HFFc6 (cell line): ENCODE measurements around the gene RNF222. TPM values are rescaled to one million over a fixed set of nuclear protein-coding genes. Genes with fewer than 3 reads are reported as not detected.

Experiments
- DNase-seq: peaks from one replicate; pipeline ENCODE4 v3.0.0-alpha.2; 2018
- H3K27ac Mint-ChIP-seq: 2 replicates; pipeline ENCODE4 v1.8.0; 2020; ENCODE audit warnings: mild to moderate bottlenecking, mixed read lengths
- H3K27me3 Mint-ChIP-seq: 2 replicates; pipeline ENCODE4 v1.8.0; 2021; ENCODE audit warnings: mild to moderate bottlenecking, moderate library complexity, mixed read lengths; ENCODE audit not compliant: insufficient read depth
- H3K36me3 Mint-ChIP-seq: 2 replicates; pipeline ENCODE4 v1.8.0; 2021; ENCODE audit warnings: low read depth, mixed read lengths
- H3K4me1 Mint-ChIP-seq: 2 replicates; pipeline ENCODE4 v1.8.0; 2020; ENCODE audit warnings: low read depth, mixed read lengths
- H3K4me3 Mint-ChIP-seq: 2 replicates; pipeline ENCODE4 v1.8.0; 2020; ENCODE audit warnings: mild to moderate bottlenecking, moderate library complexity, mixed read lengths
- H3K9me3 Mint-ChIP-seq: 2 replicates; pipeline ENCODE4 v1.8.0; 2020; ENCODE audit warnings: mild to moderate bottlenecking, mixed read lengths
- CTCF ChIP-seq: fragments of 200-600 bp; sonication (generic); IDR thresholded peaks from 2 replicates; pipeline ENCODE4 v1.5.0; 2021; ENCODE audit warnings: antibody characterized with exemption, mild to moderate bottlenecking
- total RNA-seq, 6 experiments: library from RNA; stranded (reverse); fragmentation: NEBNext Ultra II Directional; extraction: Animal tissue kit (Norgen Biotek cat#: 25700); gene quantifications; 2 replicates in 1 of 6; 3 replicates in 5 of 6; pipeline ENCODE4 v1.2.3, GENCODE V29; 2021

Gene RNF222
- total RNA-seq, 6 experiments from 2014 or later = not detected

- Mint-ChIP-seq H3K27ac (no peak overlapping the region), H3K27me3 (peaks cover 28% of the 10 kb centered on the region), H3K4me3 (no peak overlapping the region), H3K4me1 (peaks cover 7% of the 10 kb centered on the region; the same call in 1 of the 2 replicates), H3K9me3 (no peaks in the 10 kb centered on the region), H3K36me3 (no peaks in the 10 kb centered on the region)
- DNase-seq = no peak
- no peak for TF ChIP-seq CTCF
Observed at GRCh38 chr17:8420041-8420934, 22.7 kb upstream of the RNF222 start.

- DNase-seq = no peak
- Mint-ChIP-seq H3K4me1 (peaks cover 7% of the 10 kb centered on the region; the same call in 1 of the 2 replicates), H3K9me3 (no peaks in the 10 kb centered on the region), H3K27me3 (peaks cover 25% of the 10 kb centered on the region), H3K4me3 (no peak overlapping the region), H3K27ac (no peak overlapping the region), H3K36me3 (no peaks in the 10 kb centered on the region)
- no peak for TF ChIP-seq CTCF
Observed at GRCh38 chr17:8419305-8419704, 21.7 kb upstream of the RNF222 start.

- no peak for DNase-seq
- H3K36me3 Mint-ChIP-seq = no peaks in the 10 kb centered on the region
- H3K4me3 Mint-ChIP-seq = no peak overlapping the region
Observed at GRCh38 chr17:8418471-8418870, 20.8 kb upstream of the RNF222 start.

GRCh38 chr17:8417806-8418205 lies 20.2 kb upstream of the RNF222 start:
- Mint-ChIP-seq H3K4me1 (peaks cover 7% of the 10 kb centered on the region; the same call in 1 of the 2 replicates), H3K36me3 (no peaks in the 10 kb centered on the region), H3K9me3 (no peaks in the 10 kb centered on the region), H3K27me3 (peaks cover 28% of the 10 kb centered on the region), H3K27ac (no peak overlapping the region), H3K4me3 (no peak overlapping the region)
- no peak for TF ChIP-seq CTCF
- DNase-seq = no peak

More at GRCh38 chr17:8418471-8418870, 20.8 kb upstream of the RNF222 start:
- Mint-ChIP-seq H3K27me3 (peaks cover 26% of the 10 kb centered on the region), H3K27ac (no peak overlapping the region), H3K9me3 (no peaks in the 10 kb centered on the region), H3K4me1 (peaks cover 7% of the 10 kb centered on the region; the same call in 1 of the 2 replicates)
- TF ChIP-seq CTCF = no peak

- no peak overlapping the region for H3K27ac Mint-ChIP-seq
- TF ChIP-seq CTCF = no peak
- no peak overlapping the region for H3K4me3 Mint-ChIP-seq
- DNase-seq = no peak
- H3K9me3 Mint-ChIP-seq = no peaks in the 10 kb centered on the region
- H3K27me3 Mint-ChIP-seq = peaks cover 33% of the 10 kb centered on the region
- H3K4me1 Mint-ChIP-seq = peaks cover 8% of the 10 kb centered on the region
- H3K36me3 Mint-ChIP-seq = no peaks in the 10 kb centered on the region
Observed at GRCh38 chr17:8413938-8414337, 16.3 kb upstream of the RNF222 start.
